ENCODE measurements around the gene RCBTB1.

The RCBTB1 gene

GRCh38 chr13:49584771-49585182 lies 581 bp downstream of the RCBTB1 start:
- TF ChIP-seq, protein P1, sequence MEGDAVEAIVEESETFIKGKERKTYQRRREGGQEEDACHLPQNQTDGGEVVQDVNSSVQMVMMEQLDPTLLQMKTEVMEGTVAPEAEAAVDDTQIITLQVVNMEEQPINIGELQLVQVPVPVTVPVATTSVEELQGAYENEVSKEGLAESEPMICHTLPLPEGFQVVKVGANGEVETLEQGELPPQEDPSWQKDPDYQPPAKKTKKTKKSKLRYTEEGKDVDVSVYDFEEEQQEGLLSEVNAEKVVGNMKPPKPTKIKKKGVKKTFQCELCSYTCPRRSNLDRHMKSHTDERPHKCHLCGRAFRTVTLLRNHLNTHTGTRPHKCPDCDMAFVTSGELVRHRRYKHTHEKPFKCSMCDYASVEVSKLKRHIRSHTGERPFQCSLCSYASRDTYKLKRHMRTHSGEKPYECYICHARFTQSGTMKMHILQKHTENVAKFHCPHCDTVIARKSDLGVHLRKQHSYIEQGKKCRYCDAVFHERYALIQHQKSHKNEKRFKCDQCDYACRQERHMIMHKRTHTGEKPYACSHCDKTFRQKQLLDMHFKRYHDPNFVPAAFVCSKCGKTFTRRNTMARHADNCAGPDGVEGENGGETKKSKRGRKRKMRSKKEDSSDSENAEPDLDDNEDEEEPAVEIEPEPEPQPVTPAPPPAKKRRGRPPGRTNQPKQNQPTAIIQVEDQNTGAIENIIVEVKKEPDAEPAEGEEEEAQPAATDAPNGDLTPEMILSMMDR (IDR thresholded peaks at IDR 0.05; ENCODE audit: low read depth, low read length, missing control alignments) = no peak
- H3K4me3 ChIP-seq (ENCODE audit: low read depth, low read length) = peak overlapping the region; percentile 98
- DNase-seq (ENCODE audit: low read depth) = no peak

GRCh38 chr13:49580980-49581680 lies 4.2 kb downstream of the RCBTB1 start:
- TF ChIP-seq, protein P1 (IDR thresholded peaks at IDR 0.05; ENCODE audit: low read depth, low read length, missing control alignments) = no peak
- DNase-seq (ENCODE audit: low read depth) = no peak
- H3K4me3 ChIP-seq (ENCODE audit: low read depth, low read length) = no peak overlapping the region

DNA sequence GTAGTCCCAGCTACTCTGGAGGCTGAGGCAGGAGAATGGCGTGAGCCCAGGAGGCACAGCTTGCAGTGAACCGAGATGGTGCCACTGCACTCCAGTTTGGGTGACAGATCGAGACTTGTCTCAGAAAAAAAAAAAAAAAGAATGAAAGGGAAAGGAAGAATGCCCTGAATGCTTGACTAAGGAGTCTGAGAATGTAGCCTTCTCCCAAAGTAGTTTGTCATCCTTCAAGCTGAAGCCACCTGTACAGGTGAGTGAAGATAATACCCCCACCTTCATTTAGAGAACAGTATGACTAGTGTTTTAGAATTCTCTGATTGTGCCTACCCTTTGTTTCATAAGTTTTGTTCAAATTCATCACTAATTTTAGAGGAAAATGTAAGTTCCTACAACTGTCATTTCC lies 5.9 kb downstream of the RCBTB1 start:
- no peak overlapping the region for H3K4me3 ChIP-seq (ENCODE audit: low read depth, low read length)
- TF ChIP-seq, protein P1 (IDR thresholded peaks at IDR 0.05; ENCODE audit: low read depth, low read length, missing control alignments) = no peak
- no peak for DNase-seq (ENCODE audit: low read depth)

GRCh38 chr13:49571299-49572240 lies 13.8 kb downstream of the RCBTB1 start:
- TF ChIP-seq, protein P1 (IDR thresholded peaks at IDR 0.05; ENCODE audit: low read depth, low read length, missing control alignments) = no peak
- no peak for DNase-seq (ENCODE audit: low read depth)
- no peak overlapping the region for H3K4me3 ChIP-seq (ENCODE audit: low read depth, low read length)

DNA sequence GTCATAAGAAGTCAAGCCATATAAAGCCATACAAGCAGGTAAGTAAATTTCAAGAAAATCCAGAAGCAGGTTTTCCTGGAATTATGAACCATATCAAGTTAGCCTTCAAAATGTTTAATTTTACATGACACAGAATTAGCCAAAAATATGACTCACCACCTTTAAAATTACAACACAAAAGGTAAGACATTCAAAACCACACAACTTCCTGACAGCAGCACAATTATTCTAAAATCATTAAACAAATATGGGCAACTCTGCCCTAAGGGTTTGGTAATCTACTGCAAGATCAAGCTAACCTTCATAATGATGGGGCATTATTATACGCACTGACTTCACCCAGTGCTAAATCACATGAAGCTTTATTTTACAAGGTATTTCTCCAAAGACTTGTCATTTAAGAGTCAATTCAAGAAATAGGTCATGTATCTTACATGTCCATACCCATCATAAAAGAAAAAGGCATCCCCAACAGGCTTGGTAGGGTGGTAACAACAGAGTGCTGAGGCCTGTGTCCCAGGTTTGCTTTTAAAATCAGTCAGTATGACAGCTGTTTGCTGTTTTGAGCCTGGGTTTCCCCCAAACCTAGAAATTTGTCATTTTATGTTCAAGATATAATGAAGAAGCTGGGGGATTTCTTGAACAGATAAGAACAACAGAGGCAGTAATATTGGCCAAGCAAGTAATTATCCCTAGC lies 15.2 kb downstream of the RCBTB1 start:
- no peak for DNase-seq (ENCODE audit: low read depth)
- TF ChIP-seq, protein P1 (IDR thresholded peaks at IDR 0.05; ENCODE audit: low read depth, low read length, missing control alignments) = no peak
- no peak overlapping the region for H3K4me3 ChIP-seq (ENCODE audit: low read depth, low read length)

DNA sequence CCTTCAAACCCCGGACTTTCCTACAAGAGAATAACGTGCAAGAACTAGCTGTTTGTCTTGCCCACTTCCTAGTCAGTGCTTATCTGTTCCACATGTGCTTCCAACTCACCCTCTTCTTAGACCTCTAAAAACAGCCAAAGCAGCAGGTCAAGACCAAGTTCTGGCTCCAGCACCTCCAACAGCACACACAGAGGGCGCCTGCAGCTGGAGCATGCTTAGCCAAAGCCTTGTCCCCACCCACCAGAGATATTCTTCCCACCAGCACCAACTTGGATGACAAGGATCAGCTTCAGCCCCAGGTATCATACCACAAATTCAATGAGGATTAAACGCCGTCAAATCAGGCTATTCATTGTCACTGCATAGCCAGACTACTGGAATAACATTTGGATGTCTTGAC lies 17.9 kb downstream of the RCBTB1 start:
- no peak for DNase-seq (ENCODE audit: low read depth)
- H3K4me3 ChIP-seq (ENCODE audit: low read depth, low read length) = no peak overlapping the region
- TF ChIP-seq, protein P1 (IDR thresholded peaks at IDR 0.05; ENCODE audit: low read depth, low read length, missing control alignments) = no peak

Measured in GM12864 (cell line).